Measurements from ENCODE around the gene HTR2A. TPM values are rescaled to one million over a fixed set of nuclear protein-coding genes. Genes with fewer than 3 reads are reported as not detected.

The HTR2A gene
- total RNA-seq, 1 experiment from 2014 or later, result not detected

DNA sequence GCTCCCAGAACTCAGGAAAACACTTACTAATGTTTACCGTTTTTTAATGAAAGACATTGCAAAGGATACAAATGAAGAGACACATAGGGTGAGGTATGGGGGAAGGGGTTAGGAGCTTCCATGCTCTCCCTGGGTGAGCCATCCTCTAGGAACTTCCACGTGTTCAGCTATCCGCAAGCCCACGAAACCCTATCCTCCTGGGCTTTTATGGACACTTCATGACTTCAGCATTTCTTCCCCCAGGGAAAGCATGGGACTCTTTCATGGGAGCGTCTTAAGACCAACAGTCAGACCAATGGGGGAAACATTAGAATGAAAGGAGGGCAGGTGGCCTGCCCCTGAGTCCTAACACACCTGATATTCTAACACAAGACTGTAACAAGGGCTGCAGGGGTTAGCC is 93.3 kb downstream of the HTR2A start:
- intact Hi-C loops (cut with micrococcal nuclease), result no loop called here
- DNase-seq (ENCODE audit: low read depth, low spot score) (no peak), ATAC-seq (no peak)
- peaks cover 0 to 12% of the 10 kb centered on the region in 2 experiments; a peak in 2 of 4 replicates for H3K4me1 ChIP-seq (ENCODE audit: control insufficient read depth in 1 of 2, insufficient read depth in 2 of 2, low read length in 2 of 2)
- H3K27ac ChIP-seq (ENCODE audit: low read depth, low read length), result no peak overlapping the region
- H4K20me1 ChIP-seq (ENCODE audit: insufficient read depth), result no peaks in the 10 kb centered on the region
- ChIA-PET RAD21 (ENCODE audit: low non-redundant PET in 1 of 2, low total read pairs in 2 of 2, uncharacterized antibody in 2 of 2, unreplicated experiment in 2 of 2) (no interaction called here), CTCF (no interaction called here), POLR2A (no interaction called here)
- no peaks in the 10 kb centered on the region for H3K9me3 ChIP-seq (ENCODE audit: control insufficient read depth in 1 of 2, insufficient read depth in 1 of 2, low read depth in 1 of 2, low read length in 2 of 2)
- no peak overlapping the region for H3K4me3 ChIP-seq (replicated peaks in 1 of 2; ENCODE audit: low read depth in 1 of 2, low read length in 2 of 2)
- no peak overlapping the region for H3K4me2 ChIP-seq (ENCODE audit: low read length)
- no peaks in the 10 kb centered on the region for H3K36me3 ChIP-seq (ENCODE audit: control insufficient read depth in 1 of 2, insufficient read depth in 2 of 2, low read length in 2 of 2)
- H2AFZ ChIP-seq (ENCODE audit: low read depth, low read length, poor library complexity, severe bottlenecking), result no peak overlapping the region
- no peak for TF ChIP-seq CBX3 (IDR thresholded peaks at IDR 0.05; ENCODE audit: low read depth)
- no peaks in the 10 kb centered on the region for H3K9me2 ChIP-seq (ENCODE audit: insufficient read depth)
- H3K9ac ChIP-seq (ENCODE audit: low read length), result no peak overlapping the region
- no peaks in the 10 kb centered on the region for H3K27me3 ChIP-seq (ENCODE audit: insufficient read depth, low read length)
- H3K79me2 ChIP-seq (ENCODE audit: insufficient read depth, low read length), result no peaks in the 10 kb centered on the region
- BruUV-seq (replicated peaks), result no TSS peak

DNA sequence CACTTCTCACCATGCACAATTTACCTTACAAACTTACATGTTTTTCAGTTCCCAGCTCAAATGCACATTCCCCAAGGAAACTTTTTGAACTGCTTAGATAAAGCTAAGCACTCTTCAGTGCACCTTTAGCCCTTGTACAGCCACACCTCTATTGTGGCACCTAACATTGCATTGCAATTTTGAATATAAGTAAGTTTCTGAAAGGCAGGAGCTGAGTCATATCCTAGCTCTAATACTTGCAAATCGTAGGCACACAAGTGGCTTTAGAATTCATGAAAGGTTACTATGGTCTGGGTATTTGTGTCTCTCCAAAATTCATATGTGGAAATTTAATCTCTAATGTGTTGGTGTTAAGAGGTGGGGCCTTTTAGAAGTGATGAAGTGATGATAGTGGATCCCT is 95.0 kb downstream of the HTR2A start:
- H2AFZ ChIP-seq (ENCODE audit: low read depth, low read length, poor library complexity, severe bottlenecking), result no peak overlapping the region
- ChIA-PET POLR2A (no interaction called here), RAD21 (ENCODE audit: low non-redundant PET in 1 of 2, low total read pairs in 2 of 2, uncharacterized antibody in 2 of 2, unreplicated experiment in 2 of 2) (no interaction called here), CTCF (no interaction called here)
- H3K4me1 ChIP-seq (ENCODE audit: control insufficient read depth in 1 of 2, insufficient read depth in 2 of 2, low read length in 2 of 2), result peaks cover 8 to 23% of the 10 kb centered on the region in 2 experiments; a peak in 3 of 4 replicates
- no peaks in the 10 kb centered on the region for H3K36me3 ChIP-seq (ENCODE audit: control insufficient read depth in 1 of 2, insufficient read depth in 2 of 2, low read length in 2 of 2)
- H3K4me2 ChIP-seq (ENCODE audit: low read length), result no peak overlapping the region
- H3K9me2 ChIP-seq (ENCODE audit: insufficient read depth), result no peaks in the 10 kb centered on the region
- H4K20me1 ChIP-seq (ENCODE audit: insufficient read depth), result no peaks in the 10 kb centered on the region
- no peak for TF ChIP-seq SIN3A (IDR thresholded peaks at IDR 0.05; ENCODE audit: low read depth)
- TF ChIP-seq, protein P1, sequence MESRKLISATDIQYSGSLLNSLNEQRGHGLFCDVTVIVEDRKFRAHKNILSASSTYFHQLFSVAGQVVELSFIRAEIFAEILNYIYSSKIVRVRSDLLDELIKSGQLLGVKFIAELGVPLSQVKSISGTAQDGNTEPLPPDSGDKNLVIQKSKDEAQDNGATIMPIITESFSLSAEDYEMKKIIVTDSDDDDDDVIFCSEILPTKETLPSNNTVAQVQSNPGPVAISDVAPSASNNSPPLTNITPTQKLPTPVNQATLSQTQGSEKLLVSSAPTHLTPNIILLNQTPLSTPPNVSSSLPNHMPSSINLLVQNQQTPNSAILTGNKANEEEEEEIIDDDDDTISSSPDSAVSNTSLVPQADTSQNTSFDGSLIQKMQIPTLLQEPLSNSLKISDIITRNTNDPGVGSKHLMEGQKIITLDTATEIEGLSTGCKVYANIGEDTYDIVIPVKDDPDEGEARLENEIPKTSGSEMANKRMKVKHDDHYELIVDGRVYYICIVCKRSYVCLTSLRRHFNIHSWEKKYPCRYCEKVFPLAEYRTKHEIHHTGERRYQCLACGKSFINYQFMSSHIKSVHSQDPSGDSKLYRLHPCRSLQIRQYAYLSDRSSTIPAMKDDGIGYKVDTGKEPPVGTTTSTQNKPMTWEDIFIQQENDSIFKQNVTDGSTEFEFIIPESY (IDR thresholded peaks at IDR 0.05; ENCODE audit: extremely low read depth, insufficient replicate concordance, low read length), result no peak
- no peak for TF ChIP-seq ZNF274 (IDR thresholded peaks at IDR 0.05; ENCODE audit: low read depth, low read length)
- no peak for TF ChIP-seq YY1 (IDR thresholded peaks at IDR 0.05; ENCODE audit: extremely low read depth, insufficient replicate concordance, low read depth, low read length)
- no peak for TF ChIP-seq ELF1 (IDR thresholded peaks at IDR 0.05; ENCODE audit: borderline replicate concordance, low read depth)
- no peak for TF ChIP-seq TCF7L2 (IDR thresholded peaks at IDR 0.05; ENCODE audit: borderline replicate concordance, extremely low read depth, insufficient read depth, insufficient read length)
- no peak for TF ChIP-seq SRF (IDR thresholded peaks at IDR 0.05; ENCODE audit: low read depth)
- TF ChIP-seq, protein P2, sequence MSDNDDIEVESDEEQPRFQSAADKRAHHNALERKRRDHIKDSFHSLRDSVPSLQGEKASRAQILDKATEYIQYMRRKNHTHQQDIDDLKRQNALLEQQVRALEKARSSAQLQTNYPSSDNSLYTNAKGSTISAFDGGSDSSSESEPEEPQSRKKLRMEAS (IDR thresholded peaks at IDR 0.05), result no peak
- no peak for TF ChIP-seq CBX3 (IDR thresholded peaks at IDR 0.05; ENCODE audit: low read depth)
- TF ChIP-seq ZFX (IDR thresholded peaks at IDR 0.05), result no peak
- no peak for TF ChIP-seq SP1 (IDR thresholded peaks at IDR 0.05; ENCODE audit: low read depth)
- no peak for TF ChIP-seq FOSL1 (IDR thresholded peaks at IDR 0.05; ENCODE audit: low read depth)
- TF ChIP-seq POLR2A (IDR thresholded peaks at IDR 0.05; ENCODE audit: borderline replicate concordance, extremely low read depth, insufficient read depth, insufficient read length), result no peak
- TF ChIP-seq EZH2phosphoT487 (IDR thresholded peaks at IDR 0.05; ENCODE audit: borderline replicate concordance), result no peak
- TF ChIP-seq POLR2AphosphoS5 (IDR thresholded peaks at IDR 0.05; ENCODE audit: low read depth, low read length), result no peak
- no peak for TF ChIP-seq CEBPB (IDR thresholded peaks at IDR 0.05; ENCODE audit: low read depth)
- no peak for TF ChIP-seq JUND (IDR thresholded peaks at IDR 0.05)
- TF ChIP-seq RAD21 (IDR thresholded peaks at IDR 0.05; ENCODE audit: low read depth), result no peak
- TF ChIP-seq, protein P3, sequence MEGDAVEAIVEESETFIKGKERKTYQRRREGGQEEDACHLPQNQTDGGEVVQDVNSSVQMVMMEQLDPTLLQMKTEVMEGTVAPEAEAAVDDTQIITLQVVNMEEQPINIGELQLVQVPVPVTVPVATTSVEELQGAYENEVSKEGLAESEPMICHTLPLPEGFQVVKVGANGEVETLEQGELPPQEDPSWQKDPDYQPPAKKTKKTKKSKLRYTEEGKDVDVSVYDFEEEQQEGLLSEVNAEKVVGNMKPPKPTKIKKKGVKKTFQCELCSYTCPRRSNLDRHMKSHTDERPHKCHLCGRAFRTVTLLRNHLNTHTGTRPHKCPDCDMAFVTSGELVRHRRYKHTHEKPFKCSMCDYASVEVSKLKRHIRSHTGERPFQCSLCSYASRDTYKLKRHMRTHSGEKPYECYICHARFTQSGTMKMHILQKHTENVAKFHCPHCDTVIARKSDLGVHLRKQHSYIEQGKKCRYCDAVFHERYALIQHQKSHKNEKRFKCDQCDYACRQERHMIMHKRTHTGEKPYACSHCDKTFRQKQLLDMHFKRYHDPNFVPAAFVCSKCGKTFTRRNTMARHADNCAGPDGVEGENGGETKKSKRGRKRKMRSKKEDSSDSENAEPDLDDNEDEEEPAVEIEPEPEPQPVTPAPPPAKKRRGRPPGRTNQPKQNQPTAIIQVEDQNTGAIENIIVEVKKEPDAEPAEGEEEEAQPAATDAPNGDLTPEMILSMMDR (IDR thresholded peaks at IDR 0.05 in 2 of 3, conservative IDR thresholded peaks at IDR 0.05 in 1 of 3; ENCODE audit: borderline replicate concordance in 1 of 3, insufficient read depth in 1 of 3, low read depth in 2 of 3, low read length in 2 of 3), result no peak
- DNase-seq (ENCODE audit: low read depth, low spot score) (no peak), ATAC-seq (no peak)
- H3K27me3 ChIP-seq (ENCODE audit: insufficient read depth, low read length), result no peaks in the 10 kb centered on the region
- no peak overlapping the region for H3K4me3 ChIP-seq (replicated peaks in 1 of 2; ENCODE audit: low read depth in 1 of 2, low read length in 2 of 2)
- no peaks in the 10 kb centered on the region for H3K9me3 ChIP-seq (ENCODE audit: control insufficient read depth in 1 of 2, insufficient read depth in 1 of 2, low read depth in 1 of 2, low read length in 2 of 2)
- H3K79me2 ChIP-seq (ENCODE audit: insufficient read depth, low read length), result peaks cover under 1% of the 10 kb centered on the region; the same call in 1 of the 2 replicates
- intact Hi-C loops (cut with micrococcal nuclease), result no loop called here
- no peak overlapping the region for H3K27ac ChIP-seq (ENCODE audit: low read depth, low read length)
- no peak overlapping the region for H3K9ac ChIP-seq (ENCODE audit: low read length)
- no TSS peak for BruUV-seq (replicated peaks)
